Mesenteric fat pad (tissue), 1 donor: ENCODE data around the gene ARVCF. TPM values are rescaled to one million over a fixed set of nuclear protein-coding genes. Genes with fewer than 3 reads are reported as not detected.

Experiments used
- DNase-seq: peaks from one replicate; pipeline ENCODE4 v3.0.0-alpha.2; 2020; ENCODE audit warnings: low spot score
- total RNA-seq: library from RNA; stranded (reverse); fragmentation: NEBNext Ultra II Directional; extraction: Animal tissue kit (Norgen Biotek cat#: 25700); gene quantifications from one replicate; pipeline ENCODE4 v1.2.1, GENCODE V29; 2021
- donor health status: DM: yes; HTN: yes; CAD: no.

The ARVCF gene
- total RNA-seq, 1 donor from 2014 or later: 5.3 TPM

GRCh38 chr22:19974268-19974861 is 42.3 kb downstream of the ARVCF start:
- no peak for DNase-seq

GRCh38 chr22:19973551-19974267 is 42.9 kb downstream of the ARVCF start:
- no peak for DNase-seq

GRCh38 chr22:19972652-19973550 is 43.7 kb downstream of the ARVCF start:
- DNase-seq: no peak

GRCh38 chr22:19972251-19972650 is 44.4 kb downstream of the ARVCF start:
- no peak for DNase-seq

GRCh38 chr22:19971276-19972124 is 45.1 kb downstream of the ARVCF start:
- DNase-seq: no peak

- no peak for DNase-seq
These were observed 45.9 kb downstream of the ARVCF start for GRCh38 chr22:19970479-19971275.

- DNase-seq: no peak
These were observed 46.6 kb downstream of the ARVCF start for GRCh38 chr22:19970031-19970478.

GRCh38 chr22:19969141-19969928 is 47.3 kb downstream of the ARVCF start:
- no peak for DNase-seq

- DNase-seq: no peak
These were observed 48.2 kb downstream of the ARVCF start for GRCh38 chr22:19968450-19968891.

GRCh38 chr22:19967850-19968449 is 48.7 kb downstream of the ARVCF start:
- no peak for DNase-seq

- no peak for DNase-seq
These were observed 49.5 kb downstream of the ARVCF start for GRCh38 chr22:19966908-19967750.

GRCh38 chr22:19965771-19966709 is 50.6 kb downstream of the ARVCF start:
- no peak for DNase-seq

GRCh38 chr22:19964701-19965386 is 51.8 kb downstream of the ARVCF start:
- no peak for DNase-seq

- no peak for DNase-seq
These were observed 52.6 kb downstream of the ARVCF start for GRCh38 chr22:19963863-19964642.
